B cell (primary cell): Measurements from ENCODE around the gene GLB1L2. TPM values are rescaled to one million over a fixed set of nuclear protein-coding genes. Genes with fewer than 3 reads are reported as not detected.

Experiments
- ATAC-seq: fragments of 200-7000 bp; cut with Tn5 transposase; one replicate; pipeline ENCODE4 v1.10.0; 2021; ENCODE audit warnings: low read depth, mild to moderate bottlenecking, moderate number of reproducible peaks, moderate library complexity
- CTCF ChIA-PET: fragments of 350-600 bp; sonication (Branson Sonifier 250); formaldehyde crosslinking; loops from one replicate; lab custom pipeline; 2021; ENCODE audit warnings: antibody characterized with exemption, inconsistent platforms; lab: Charles Lee
- POLR2A ChIA-PET: fragments of 350-600 bp; sonication (Branson Sonifier 250); formaldehyde crosslinking; loops from one replicate; lab custom pipeline; 2021; ENCODE audit warnings: antibody characterized with exemption; lab: Charles Lee
- DNase-seq: peaks from one replicate; pipeline ENCODE4 v3.0.0; 2013
- H2AFZ ChIP-seq: 2 replicates; pipeline ENCODE4 v1.6.1; 2012; ENCODE audit warnings: mild to moderate bottlenecking, low read depth, low read length; ENCODE audit not compliant: insufficient read depth, poor library complexity, severe bottlenecking
- H3K27ac ChIP-seq, 2 donors: 1 replicate in 1 of 2; 2 replicates in 1 of 2; pipeline ENCODE4 v1.5.1; 2012 to 2013; ENCODE audit warnings: low read length in 2 of 2, mild to moderate bottlenecking in 2 of 2, moderate library complexity in 1 of 2
- H3K27me3 ChIP-seq, 4 experiments: fragments of 200-600 bp in 1 of 4; sonication (generic) in 1 of 4; replicated peaks in 1 of 4; 1 replicate in 2 of 4; 2 replicates in 2 of 4; pipeline versions ENCODE4 v1.6.1 to v1.7.0; 2013 to 2016; ENCODE audit warnings: low read length in 3 of 4, mild to moderate bottlenecking in 2 of 4, mixed read lengths in 1 of 4, moderate library complexity in 1 of 4; ENCODE audit not compliant: insufficient read depth in 4 of 4, control insufficient read depth in 3 of 4; ENCODE audit errors: control extremely low read depth in 1 of 4
- H3K36me3 ChIP-seq, 2 experiments: replicated peaks in 1 of 2; 1 replicate in 1 of 2; 2 replicates in 1 of 2; pipeline versions ENCODE4 v1.6.1 to v1.7.1; 2013; ENCODE audit warnings: low read length in 1 of 2; ENCODE audit not compliant: insufficient read depth in 2 of 2, control insufficient read depth in 1 of 2; ENCODE audit errors: control extremely low read depth in 1 of 2, extremely low read depth in 1 of 2
- H3K4me1 ChIP-seq, 2 donors: fragments of 200-600 bp in 1 of 2; sonication (generic) in 1 of 2; 1 replicate in 1 of 2; 2 replicates in 1 of 2; pipeline versions ENCODE4 v1.5.1 to v1.6.1; 2013 to 2017; ENCODE audit warnings: low read length in 2 of 2; ENCODE audit not compliant: control insufficient read depth in 2 of 2, insufficient read depth in 2 of 2
- H3K4me2 ChIP-seq: replicated peaks from 2 replicates; pipeline ENCODE3; 2012; ENCODE audit warnings: mild to moderate bottlenecking, low read depth, low read length; ENCODE audit not compliant: poor library complexity, severe bottlenecking
- H3K4me3 ChIP-seq, 5 experiments: fragments of 200-600 bp in 1 of 5; sonication (generic) in 1 of 5; 1 replicate in 3 of 5; 2 replicates in 2 of 5; pipeline versions ENCODE4 v1.5.1 to v1.7.0; 2011 to 2016; ENCODE audit warnings: low read length in 4 of 5, mild to moderate bottlenecking in 4 of 5, low read depth in 2 of 5, control low read depth in 1 of 5, moderate library complexity in 1 of 5; ENCODE audit not compliant: insufficient read depth in 1 of 5; ENCODE audit errors: control extremely low read depth in 1 of 5, extremely low read depth in 1 of 5
- H3K79me2 ChIP-seq: fragments of 200-600 bp; sonication (generic); one replicate; pipeline ENCODE4 v1.6.0; 2016; ENCODE audit warnings: low read length; ENCODE audit not compliant: control insufficient read depth, insufficient read depth
- H3K9ac ChIP-seq: fragments of 200-600 bp; sonication (generic); 2 replicates; pipeline ENCODE4 v1.6.1; 2017; ENCODE audit warnings: mild to moderate bottlenecking, low read length, moderate library complexity
- H3K9me3 ChIP-seq, 3 donors: one replicate each; pipeline versions ENCODE4 v1.6.1 to v1.7.1; 2013; ENCODE audit warnings: low read length in 2 of 3; ENCODE audit not compliant: control insufficient read depth in 2 of 3, insufficient read depth in 1 of 3; ENCODE audit errors: control extremely low read depth in 1 of 3
- H4K20me1 ChIP-seq: 2 replicates; pipeline ENCODE4 v1.6.0; 2012; ENCODE audit warnings: mild to moderate bottlenecking, low read length; ENCODE audit not compliant: insufficient read depth, control insufficient read depth, poor library complexity, severe bottlenecking
- H3K27ac Mint-ChIP-seq: one replicate; pipeline ENCODE4 v1.8.0; 2021; ENCODE audit warnings: mixed read lengths
- H3K27me3 Mint-ChIP-seq: one replicate; pipeline ENCODE4 v1.8.0; 2021; ENCODE audit warnings: mixed read lengths
- H3K4me1 Mint-ChIP-seq: one replicate; pipeline ENCODE4 v1.8.0; 2021; ENCODE audit warnings: mixed read lengths
- H3K4me3 Mint-ChIP-seq: one replicate; pipeline ENCODE4 v1.8.0; 2021; ENCODE audit warnings: mixed read lengths
- H3K9me3 Mint-ChIP-seq: one replicate; pipeline ENCODE4 v1.8.0; 2022; ENCODE audit warnings: mixed read lengths; ENCODE audit not compliant: insufficient read depth
- EZH2 ChIP-seq: IDR thresholded peaks from 2 replicates; pipeline ENCODE4 v1.6.1; 2012; ENCODE audit warnings: borderline replicate concordance, low read depth, mild to moderate bottlenecking, moderate library complexity, low read length; ENCODE audit not compliant: insufficient read depth, poor library complexity, severe bottlenecking
- WGBS: methylation state at CpG from one replicate; pipeline ENCODE4 v1.1.5; 2013; ENCODE audit warnings: missing lambda C conversion rate; ENCODE audit not compliant: insufficient coverage; 5-methylcytosine and 5-hydroxymethylcytosine counted together
- intact Hi-C: fragments of 100-400 bp; cut with micrococcal nuclease; formaldehyde crosslinking; loops from one replicate; pipeline ENCODE4 v1.10.0; 2022
- polyA plus RNA-seq: library from polyadenylated mRNA; depleted of rRNA; stranded (reverse); fragments of >200 nt; gene quantifications from 2 replicates; pipeline ENCODE4 v1.2.3, GENCODE V29; 2012
- total RNA-seq, 2 donors: library from RNA; stranded (reverse); fragments of 120-200 nt in 1 of 2; gene quantifications; 1 replicate in 1 of 2; 2 replicates in 1 of 2; pipeline versions ENCODE4 v1.2.3 to v1.2.4, GENCODE V29; 2013 to 2022
- TF ChIP-seq, protein P1 (sequence below): fragments of 200-600 bp; IDR thresholded peaks from one replicate; pipeline ENCODE4 v1.8.0; 2022; ENCODE audit warnings: antibody characterized with exemption, mild to moderate bottlenecking

Gene GLB1L2
- total and polyA plus RNA-seq, 2 donors (not counting 1 experiment from before 2014, with no cell fraction given): 0.31 to 0.44 TPM

DNA sequence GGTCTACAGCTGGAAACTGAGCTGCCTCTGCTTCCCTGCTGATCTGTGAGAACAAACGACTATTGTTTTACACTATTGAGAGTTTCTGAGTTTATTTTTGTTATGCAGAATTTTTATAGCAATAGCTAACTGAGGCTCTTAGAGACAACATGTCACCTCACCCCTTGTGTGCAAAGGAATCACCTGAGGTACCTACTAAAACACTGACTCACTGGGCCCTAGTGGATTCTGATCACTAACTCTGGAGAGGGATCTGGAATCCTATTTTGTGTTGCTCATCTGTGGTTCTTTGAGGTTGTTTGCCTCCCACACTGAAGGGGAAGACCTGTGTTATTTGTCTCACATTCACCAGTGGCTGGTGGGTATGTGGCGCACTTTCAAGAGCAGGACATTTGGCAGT, 93.6 kb downstream of the GLB1L2 start:
- DNase-seq (no peak), ATAC-seq (no peak)
- Mint-ChIP-seq H3K4me3 (no peak overlapping the region), H3K27me3 (peaks cover 26% of the 10 kb centered on the region), H3K27ac (no peak overlapping the region), H3K9me3 (no peaks in the 10 kb centered on the region), H3K4me1 (no peaks in the 10 kb centered on the region)
- Histone ChIP-seq H3K36me3 (no peaks in the 10 kb centered on the region), H3K4me1 (no peaks in the 10 kb centered on the region), H2AFZ (no peak overlapping the region), H3K79me2 (no peaks in the 10 kb centered on the region), H4K20me1 (no peaks in the 10 kb centered on the region), H3K4me2 (no peak overlapping the region), H3K27ac (no peak overlapping the region), H3K9ac (no peak overlapping the region), H3K9me3 (no peaks in the 10 kb centered on the region), H3K4me3 (no peak overlapping the region), H3K27me3 (no peaks in the 10 kb centered on the region)
- TF ChIP-seq, protein P1, sequence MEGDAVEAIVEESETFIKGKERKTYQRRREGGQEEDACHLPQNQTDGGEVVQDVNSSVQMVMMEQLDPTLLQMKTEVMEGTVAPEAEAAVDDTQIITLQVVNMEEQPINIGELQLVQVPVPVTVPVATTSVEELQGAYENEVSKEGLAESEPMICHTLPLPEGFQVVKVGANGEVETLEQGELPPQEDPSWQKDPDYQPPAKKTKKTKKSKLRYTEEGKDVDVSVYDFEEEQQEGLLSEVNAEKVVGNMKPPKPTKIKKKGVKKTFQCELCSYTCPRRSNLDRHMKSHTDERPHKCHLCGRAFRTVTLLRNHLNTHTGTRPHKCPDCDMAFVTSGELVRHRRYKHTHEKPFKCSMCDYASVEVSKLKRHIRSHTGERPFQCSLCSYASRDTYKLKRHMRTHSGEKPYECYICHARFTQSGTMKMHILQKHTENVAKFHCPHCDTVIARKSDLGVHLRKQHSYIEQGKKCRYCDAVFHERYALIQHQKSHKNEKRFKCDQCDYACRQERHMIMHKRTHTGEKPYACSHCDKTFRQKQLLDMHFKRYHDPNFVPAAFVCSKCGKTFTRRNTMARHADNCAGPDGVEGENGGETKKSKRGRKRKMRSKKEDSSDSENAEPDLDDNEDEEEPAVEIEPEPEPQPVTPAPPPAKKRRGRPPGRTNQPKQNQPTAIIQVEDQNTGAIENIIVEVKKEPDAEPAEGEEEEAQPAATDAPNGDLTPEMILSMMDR: no peak
- no peak for TF ChIP-seq EZH2
- POLR2A ChIA-PET: no interaction called here
- CTCF ChIA-PET: no interaction called here
- intact Hi-C loops: no loop called here
- 100% methylated on average over 1 of the region's 2 CpGs for WGBS

Other genes with a start within 250 kb of the GLB1L2 start
- gene NCAPD3, start 108.0 kb upstream of the GLB1L2 start, total RNA-seq: 32.2 and 34.2 TPM in 2 replicates
- 12.9 and 15.5 TPM in 2 replicates for gene NCAPD3, start 108.0 kb upstream of the GLB1L2 start, polyA plus RNA-seq
- 35.3 and 38.5 TPM in 2 replicates for gene VPS26B, start 107.3 kb upstream of the GLB1L2 start, total RNA-seq
- gene VPS26B, start 107.3 kb upstream of the GLB1L2 start, polyA plus RNA-seq: 13.6 and 14.7 TPM in 2 replicates
- gene THYN1, start 78.6 kb upstream of the GLB1L2 start, total RNA-seq: 35.7 and 38.4 TPM in 2 replicates
- gene THYN1, start 78.6 kb upstream of the GLB1L2 start, polyA plus RNA-seq: 30.1 and 36.3 TPM in 2 replicates
- gene ACAD8, start 78.4 kb upstream of the GLB1L2 start, total RNA-seq: 33.6 and 35.6 TPM in 2 replicates
- gene ACAD8, start 78.4 kb upstream of the GLB1L2 start, polyA plus RNA-seq: 26.5 and 37.9 TPM in 2 replicates
- gene GLB1L3, start 55.6 kb upstream of the GLB1L2 start, total RNA-seq: not detected in 2 replicates
- gene GLB1L3, start 55.6 kb upstream of the GLB1L2 start, polyA plus RNA-seq: 0.06 TPM in 1 of 2 replicates, not detected in the other
- not detected in 2 replicates for gene B3GAT1, start 80.3 kb downstream of the GLB1L2 start, total RNA-seq
- gene B3GAT1, start 80.3 kb downstream of the GLB1L2 start, polyA plus RNA-seq: 0.06 and 0.14 TPM in 2 replicates